HepG2 (cell line): ENCODE data around the gene SGTB. TPM values are rescaled to one million over a fixed set of nuclear protein-coding genes. Genes with fewer than 3 reads are reported as not detected.

ENCODE experiments used
- ATF1 ChIP-seq: IDR thresholded peaks from 2 replicates; pipeline ENCODE4 v1.6.1; 2016; ENCODE audit warnings: mild to moderate bottlenecking, control low read depth
- DMAP1 ChIP-seq: IDR thresholded peaks from 2 replicates; pipeline ENCODE4 v1.6.1; 2016
- FOXM1 ChIP-seq: sonication (generic); formaldehyde crosslinking; IDR thresholded peaks from 2 replicates; pipeline ENCODE4 v1.5.0; 2020; ENCODE audit warnings: missing genetic modification reagents
- GABPA ChIP-seq, 2 experiments: IDR thresholded peaks; 2 replicates each; pipeline ENCODE4 v1.6.1; 2011 to 2016; ENCODE audit warnings: low read depth in 2 of 2, low read length in 1 of 2, missing biosample characterization in 1 of 2, missing genetic modification characterization in 1 of 2
- MLLT10 ChIP-seq: sonication (generic); formaldehyde crosslinking; IDR thresholded peaks from 2 replicates; pipeline ENCODE4 v1.4.0; 2020; ENCODE audit warnings: missing genetic modification reagents
- NKX3-1 ChIP-seq: sonication (generic); formaldehyde crosslinking; IDR thresholded peaks from 2 replicates; pipeline ENCODE4 v1.5.0; 2020; ENCODE audit warnings: missing genetic modification reagents
- NPAS2 ChIP-seq: sonication (generic); formaldehyde crosslinking; IDR thresholded peaks from 2 replicates; pipeline ENCODE4 v1.8.0; 2022; ENCODE audit warnings: mild to moderate bottlenecking, missing genetic modification reagents, borderline replicate concordance
- RFX5 ChIP-seq: IDR thresholded peaks from 2 replicates; pipeline ENCODE4 v1.6.1; 2011; ENCODE audit warnings: low read depth, low read length, improper control_type of control experiment
- RXRB ChIP-seq: IDR thresholded peaks from 2 replicates; pipeline ENCODE4 v1.6.1; 2016; ENCODE audit warnings: borderline replicate concordance, missing genetic modification reagents, missing compliant biosample characterization
- SAP130 ChIP-seq: IDR thresholded peaks from 2 replicates; pipeline ENCODE4 v1.6.1; 2016; ENCODE audit warnings: low read depth
- SIN3A ChIP-seq: IDR thresholded peaks from 2 replicates; pipeline ENCODE4 v1.6.1; 2011; ENCODE audit warnings: low read depth, mild to moderate bottlenecking, control low read depth, low read length, borderline replicate concordance
- ZC3H13 ChIP-seq: sonication (generic); formaldehyde crosslinking; IDR thresholded peaks from 2 replicates; pipeline ENCODE4 v1.8.1; 2023; ENCODE audit warnings: mild to moderate bottlenecking, missing genetic modification reagents, moderate library complexity
- ZFAT ChIP-seq: sonication (generic); formaldehyde crosslinking; conservative IDR thresholded peaks from 2 replicates; pipeline ENCODE4 v1.8.1; 2023; ENCODE audit warnings: missing genetic modification reagents, inconsistent platforms
- ZNF207 ChIP-seq: fragments of 450-650 bp; IDR thresholded peaks from 2 replicates; pipeline ENCODE4 v1.6.1; 2016; ENCODE audit warnings: antibody characterized with exemption, borderline replicate concordance
- ZNF256 ChIP-seq: sonication (generic); formaldehyde crosslinking; conservative IDR thresholded peaks from 2 replicates; pipeline ENCODE4 v1.4.0; 2020; ENCODE audit warnings: missing genetic modification reagents
- ZNF660 ChIP-seq: sonication (generic); formaldehyde crosslinking; IDR thresholded peaks from 2 replicates; pipeline ENCODE4 v1.5.1; 2020; ENCODE audit warnings: mild to moderate bottlenecking, low read depth, missing genetic modification reagents, borderline replicate concordance
- polyA plus RNA-seq, 8 experiments: library from polyadenylated mRNA; depleted of rRNA in 3 of 8; stranded (reverse) in 7 of 8; unstranded in 1 of 8; fragments of >200 nt; fragmentation: Illumina TruSeq in 4 of 8; extraction: Trizol in 4 of 8; gene quantifications; 2 replicates each; pipeline versions ENCODE4 v1.2.1 to v1.2.3, GENCODE V29; 2011 to 2016; ENCODE audit warnings: low read depth in 4 of 8, missing spikeins in 1 of 8, mixed read lengths in 1 of 8; ENCODE audit not compliant: insufficient read depth in 1 of 8
- total RNA-seq, 5 experiments: library from RNA; depleted of rRNA; stranded (reverse); fragments of >200 nt; fragmentation: Illumina TruSeq; extraction: Trizol; gene quantifications; 2 replicates each; pipeline ENCODE4 v1.2.3, GENCODE V29; 2016; ENCODE audit warnings: low read depth in 1 of 5
- TF ChIP-seq, protein P1 (sequence below): sonication (generic); formaldehyde crosslinking; IDR thresholded peaks from 2 replicates; pipeline ENCODE4 v1.5.1; 2020; ENCODE audit warnings: mild to moderate bottlenecking, moderate library complexity, missing genetic modification reagents
- TF ChIP-seq, protein P2 (sequence below): sonication (generic); formaldehyde crosslinking; IDR thresholded peaks from 2 replicates; pipeline ENCODE4 v1.4.0; 2020; ENCODE audit warnings: missing genetic modification reagents
- TF ChIP-seq, protein P3 (sequence below): sonication (generic); formaldehyde crosslinking; IDR thresholded peaks from 2 replicates; pipeline ENCODE4 v1.4.0; 2020; ENCODE audit warnings: missing genetic modification reagents
- TF ChIP-seq, protein P4 (sequence below): IDR thresholded peaks from 2 replicates; pipeline ENCODE4 v1.6.1; 2016
- TF ChIP-seq, protein P5 (sequence below): sonication (generic); formaldehyde crosslinking; IDR thresholded peaks from 2 replicates; pipeline ENCODE4 v1.9.0; 2021; ENCODE audit warnings: missing genetic modification reagents, borderline replicate concordance

SGTB gene
- total and polyA plus RNA-seq, 2 of the 13 experiments (the other 11 are each of a cell fraction or from before 2014, with no cell fraction given): 5.2 to 11.2 TPM

DNA sequence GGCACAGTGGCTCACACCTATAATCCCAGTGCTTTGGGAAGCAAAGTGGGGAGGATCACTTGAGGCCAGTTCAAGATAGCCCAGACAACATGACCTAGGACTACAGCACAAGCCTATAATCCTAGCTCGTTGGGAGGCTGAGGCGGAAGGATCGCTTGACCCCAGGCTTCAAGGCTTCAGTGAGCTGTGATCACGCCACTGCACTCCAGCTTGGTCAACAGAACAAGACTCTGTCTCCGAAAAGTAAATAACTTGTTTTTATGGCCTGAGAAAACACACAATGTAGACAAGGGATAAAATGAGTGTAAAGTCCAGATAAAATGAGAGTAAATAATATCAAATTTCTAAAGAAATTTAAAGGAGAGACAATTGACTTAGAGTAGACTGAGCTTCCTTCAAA, 70.8 kb downstream of the SGTB start (continued):
- no peak for TF ChIP-seq ZNF256 (CRISPR knock-in tag)
- no peak for TF ChIP-seq GABPA (IDR thresholded peaks at IDR 0.05; ENCODE audit: low read depth, low read length)
- peak; percentile 56; the same call in 1 of the 2 replicates for TF ChIP-seq GABPA (CRISPR knock-in tag; IDR thresholded peaks at IDR 0.05; ENCODE audit: low read depth)
- TF ChIP-seq, protein P1, sequence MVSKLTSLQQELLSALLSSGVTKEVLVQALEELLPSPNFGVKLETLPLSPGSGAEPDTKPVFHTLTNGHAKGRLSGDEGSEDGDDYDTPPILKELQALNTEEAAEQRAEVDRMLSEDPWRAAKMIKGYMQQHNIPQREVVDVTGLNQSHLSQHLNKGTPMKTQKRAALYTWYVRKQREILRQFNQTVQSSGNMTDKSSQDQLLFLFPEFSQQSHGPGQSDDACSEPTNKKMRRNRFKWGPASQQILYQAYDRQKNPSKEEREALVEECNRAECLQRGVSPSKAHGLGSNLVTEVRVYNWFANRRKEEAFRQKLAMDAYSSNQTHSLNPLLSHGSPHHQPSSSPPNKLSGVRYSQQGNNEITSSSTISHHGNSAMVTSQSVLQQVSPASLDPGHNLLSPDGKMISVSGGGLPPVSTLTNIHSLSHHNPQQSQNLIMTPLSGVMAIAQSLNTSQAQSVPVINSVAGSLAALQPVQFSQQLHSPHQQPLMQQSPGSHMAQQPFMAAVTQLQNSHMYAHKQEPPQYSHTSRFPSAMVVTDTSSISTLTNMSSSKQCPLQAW (CRISPR knock-in tag): 0 out of 2 replicates have a peak, but pooled peaks have one; percentile 27
- TF ChIP-seq, protein P2, sequence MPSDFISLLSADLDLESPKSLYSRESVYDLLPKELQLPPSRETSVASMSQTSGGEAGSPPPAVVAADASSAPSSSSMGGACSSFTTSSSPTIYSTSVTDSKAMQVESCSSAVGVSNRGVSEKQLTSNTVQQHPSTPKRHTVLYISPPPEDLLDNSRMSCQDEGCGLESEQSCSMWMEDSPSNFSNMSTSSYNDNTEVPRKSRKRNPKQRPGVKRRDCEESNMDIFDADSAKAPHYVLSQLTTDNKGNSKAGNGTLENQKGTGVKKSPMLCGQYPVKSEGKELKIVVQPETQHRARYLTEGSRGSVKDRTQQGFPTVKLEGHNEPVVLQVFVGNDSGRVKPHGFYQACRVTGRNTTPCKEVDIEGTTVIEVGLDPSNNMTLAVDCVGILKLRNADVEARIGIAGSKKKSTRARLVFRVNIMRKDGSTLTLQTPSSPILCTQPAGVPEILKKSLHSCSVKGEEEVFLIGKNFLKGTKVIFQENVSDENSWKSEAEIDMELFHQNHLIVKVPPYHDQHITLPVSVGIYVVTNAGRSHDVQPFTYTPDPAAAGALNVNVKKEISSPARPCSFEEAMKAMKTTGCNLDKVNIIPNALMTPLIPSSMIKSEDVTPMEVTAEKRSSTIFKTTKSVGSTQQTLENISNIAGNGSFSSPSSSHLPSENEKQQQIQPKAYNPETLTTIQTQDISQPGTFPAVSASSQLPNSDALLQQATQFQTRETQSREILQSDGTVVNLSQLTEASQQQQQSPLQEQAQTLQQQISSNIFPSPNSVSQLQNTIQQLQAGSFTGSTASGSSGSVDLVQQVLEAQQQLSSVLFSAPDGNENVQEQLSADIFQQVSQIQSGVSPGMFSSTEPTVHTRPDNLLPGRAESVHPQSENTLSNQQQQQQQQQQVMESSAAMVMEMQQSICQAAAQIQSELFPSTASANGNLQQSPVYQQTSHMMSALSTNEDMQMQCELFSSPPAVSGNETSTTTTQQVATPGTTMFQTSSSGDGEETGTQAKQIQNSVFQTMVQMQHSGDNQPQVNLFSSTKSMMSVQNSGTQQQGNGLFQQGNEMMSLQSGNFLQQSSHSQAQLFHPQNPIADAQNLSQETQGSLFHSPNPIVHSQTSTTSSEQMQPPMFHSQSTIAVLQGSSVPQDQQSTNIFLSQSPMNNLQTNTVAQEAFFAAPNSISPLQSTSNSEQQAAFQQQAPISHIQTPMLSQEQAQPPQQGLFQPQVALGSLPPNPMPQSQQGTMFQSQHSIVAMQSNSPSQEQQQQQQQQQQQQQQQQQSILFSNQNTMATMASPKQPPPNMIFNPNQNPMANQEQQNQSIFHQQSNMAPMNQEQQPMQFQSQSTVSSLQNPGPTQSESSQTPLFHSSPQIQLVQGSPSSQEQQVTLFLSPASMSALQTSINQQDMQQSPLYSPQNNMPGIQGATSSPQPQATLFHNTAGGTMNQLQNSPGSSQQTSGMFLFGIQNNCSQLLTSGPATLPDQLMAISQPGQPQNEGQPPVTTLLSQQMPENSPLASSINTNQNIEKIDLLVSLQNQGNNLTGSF (CRISPR knock-in tag): no peak
- no peak for TF ChIP-seq RFX5
- TF ChIP-seq SAP130 (CRISPR knock-in tag): peak; percentile 49
- no peak for TF ChIP-seq MLLT10
- TF ChIP-seq, protein P3, sequence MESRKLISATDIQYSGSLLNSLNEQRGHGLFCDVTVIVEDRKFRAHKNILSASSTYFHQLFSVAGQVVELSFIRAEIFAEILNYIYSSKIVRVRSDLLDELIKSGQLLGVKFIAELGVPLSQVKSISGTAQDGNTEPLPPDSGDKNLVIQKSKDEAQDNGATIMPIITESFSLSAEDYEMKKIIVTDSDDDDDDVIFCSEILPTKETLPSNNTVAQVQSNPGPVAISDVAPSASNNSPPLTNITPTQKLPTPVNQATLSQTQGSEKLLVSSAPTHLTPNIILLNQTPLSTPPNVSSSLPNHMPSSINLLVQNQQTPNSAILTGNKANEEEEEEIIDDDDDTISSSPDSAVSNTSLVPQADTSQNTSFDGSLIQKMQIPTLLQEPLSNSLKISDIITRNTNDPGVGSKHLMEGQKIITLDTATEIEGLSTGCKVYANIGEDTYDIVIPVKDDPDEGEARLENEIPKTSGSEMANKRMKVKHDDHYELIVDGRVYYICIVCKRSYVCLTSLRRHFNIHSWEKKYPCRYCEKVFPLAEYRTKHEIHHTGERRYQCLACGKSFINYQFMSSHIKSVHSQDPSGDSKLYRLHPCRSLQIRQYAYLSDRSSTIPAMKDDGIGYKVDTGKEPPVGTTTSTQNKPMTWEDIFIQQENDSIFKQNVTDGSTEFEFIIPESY: peak; percentile 79
- no peak for TF ChIP-seq DMAP1 (CRISPR knock-in tag)
- TF ChIP-seq ATF1: no peak
- no peak for TF ChIP-seq ZNF207
- TF ChIP-seq ZFAT (CRISPR knock-in tag): no peak
- TF ChIP-seq, protein P4, sequence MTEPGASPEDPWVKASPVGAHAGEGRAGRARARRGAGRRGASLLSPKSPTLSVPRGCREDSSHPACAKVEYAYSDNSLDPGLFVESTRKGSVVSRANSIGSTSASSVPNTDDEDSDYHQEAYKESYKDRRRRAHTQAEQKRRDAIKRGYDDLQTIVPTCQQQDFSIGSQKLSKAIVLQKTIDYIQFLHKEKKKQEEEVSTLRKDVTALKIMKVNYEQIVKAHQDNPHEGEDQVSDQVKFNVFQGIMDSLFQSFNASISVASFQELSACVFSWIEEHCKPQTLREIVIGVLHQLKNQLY (CRISPR knock-in tag): peak; percentile 54; the same call in 1 of the 2 replicates
- TF ChIP-seq ZNF660: no peak
- TF ChIP-seq ZC3H13 (CRISPR knock-in tag): no peak
- TF ChIP-seq FOXM1 (CRISPR knock-in tag): no peak
- TF ChIP-seq NPAS2 (CRISPR knock-in tag): no peak
- TF ChIP-seq RXRB (CRISPR knock-in tag): peak; percentile 72
- no peak for TF ChIP-seq SIN3A
- no peak for TF ChIP-seq NKX3-1 (CRISPR knock-in tag)
- TF ChIP-seq, protein P5, sequence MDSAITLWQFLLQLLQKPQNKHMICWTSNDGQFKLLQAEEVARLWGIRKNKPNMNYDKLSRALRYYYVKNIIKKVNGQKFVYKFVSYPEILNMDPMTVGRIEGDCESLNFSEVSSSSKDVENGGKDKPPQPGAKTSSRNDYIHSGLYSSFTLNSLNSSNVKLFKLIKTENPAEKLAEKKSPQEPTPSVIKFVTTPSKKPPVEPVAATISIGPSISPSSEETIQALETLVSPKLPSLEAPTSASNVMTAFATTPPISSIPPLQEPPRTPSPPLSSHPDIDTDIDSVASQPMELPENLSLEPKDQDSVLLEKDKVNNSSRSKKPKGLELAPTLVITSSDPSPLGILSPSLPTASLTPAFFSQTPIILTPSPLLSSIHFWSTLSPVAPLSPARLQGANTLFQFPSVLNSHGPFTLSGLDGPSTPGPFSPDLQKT: no peak
